NT2/D1 (cell line): Measurements from ENCODE around the gene CLCN4.

Experiments used
- DNase-seq: peaks from one replicate; pipeline ENCODE4 v3.0.0-alpha.2; 2011; ENCODE audit warnings: low read depth, low spot score
- H3K27me3 ChIP-seq: 2 replicates; pipeline ENCODE4 v1.6.0; 2011; ENCODE audit warnings: mild to moderate bottlenecking; ENCODE audit not compliant: insufficient read length, insufficient read depth
- H3K36me3 ChIP-seq: 2 replicates; pipeline ENCODE4 v1.6.1; 2011; ENCODE audit warnings: mild to moderate bottlenecking, low read length, mixed read lengths; ENCODE audit not compliant: insufficient read depth, insufficient read length
- H3K4me1 ChIP-seq: 2 replicates; pipeline ENCODE4 v1.5.1; 2011; ENCODE audit not compliant: insufficient read depth, insufficient read length
- H3K4me3 ChIP-seq: 2 replicates; pipeline ENCODE4 v1.5.1; 2011; ENCODE audit warnings: low read depth; ENCODE audit not compliant: insufficient read length
- H3K9ac ChIP-seq: 2 replicates; pipeline ENCODE4 v1.6.0; 2011; ENCODE audit warnings: low read depth; ENCODE audit not compliant: insufficient read length
- H3K9me3 ChIP-seq: 2 replicates; pipeline ENCODE4 v1.5.1; 2011; ENCODE audit warnings: mild to moderate bottlenecking, low read length; ENCODE audit not compliant: insufficient read depth
- SUZ12 ChIP-seq: IDR thresholded peaks from 2 replicates; pipeline ENCODE4 v1.6.1; 2011; ENCODE audit not compliant: insufficient read length, insufficient read depth; ENCODE audit errors: extremely low read depth
- YY1 ChIP-seq: IDR thresholded peaks from 2 replicates; pipeline ENCODE4 v1.6.1; 2011; ENCODE audit not compliant: insufficient read length, insufficient read depth
- ZNF274 ChIP-seq: IDR thresholded peaks from 2 replicates; pipeline ENCODE4 v1.6.1; 2011; ENCODE audit warnings: mild to moderate bottlenecking, low read depth, low read length

The CLCN4 gene

GRCh38 chrX:10212395-10212794, 55.6 kb downstream of the CLCN4 start:
- no peaks in the 10 kb centered on the region for H3K4me1 ChIP-seq
- no peak for TF ChIP-seq SUZ12
- no peak for TF ChIP-seq YY1
- TF ChIP-seq ZNF274: no peak
- peaks cover 4% of the 10 kb centered on the region for H3K36me3 ChIP-seq
- H3K4me3 ChIP-seq: no peak overlapping the region
- no peaks in the 10 kb centered on the region for H3K9me3 ChIP-seq
- no peaks in the 10 kb centered on the region for H3K27me3 ChIP-seq
- no peak overlapping the region for H3K9ac ChIP-seq
- DNase-seq: no peak

GRCh38 chrX:10213716-10214115, 56.9 kb downstream of the CLCN4 start:
- no peak overlapping the region for H3K9ac ChIP-seq
- no peak overlapping the region for H3K4me3 ChIP-seq
- H3K36me3 ChIP-seq: peaks cover 4% of the 10 kb centered on the region
- H3K4me1 ChIP-seq: no peaks in the 10 kb centered on the region
- no peak for DNase-seq
- no peaks in the 10 kb centered on the region for H3K9me3 ChIP-seq
- H3K27me3 ChIP-seq: no peaks in the 10 kb centered on the region
- TF ChIP-seq ZNF274: no peak
- no peak for TF ChIP-seq SUZ12
- TF ChIP-seq YY1: no peak

GRCh38 chrX:10216208-10216607, 59.4 kb downstream of the CLCN4 start:
- no peak for DNase-seq
- no peak for TF ChIP-seq ZNF274
- TF ChIP-seq SUZ12: no peak
- TF ChIP-seq YY1: no peak
- Histone ChIP-seq H3K27me3 (no peaks in the 10 kb centered on the region), H3K9ac (no peak overlapping the region), H3K36me3 (peaks cover 4% of the 10 kb centered on the region), H3K9me3 (no peaks in the 10 kb centered on the region), H3K4me3 (no peak overlapping the region), H3K4me1 (no peaks in the 10 kb centered on the region)

- Histone ChIP-seq H3K4me3 (no peak overlapping the region), H3K36me3 (peaks cover 4% of the 10 kb centered on the region), H3K27me3 (no peaks in the 10 kb centered on the region), H3K9me3 (no peaks in the 10 kb centered on the region), H3K9ac (no peak overlapping the region), H3K4me1 (no peaks in the 10 kb centered on the region)
- DNase-seq: no peak
- TF ChIP-seq ZNF274: no peak
- no peak for TF ChIP-seq YY1
- TF ChIP-seq SUZ12: no peak
Measured at GRCh38 chrX:10217198-10217597, 60.4 kb downstream of the CLCN4 start.

- H3K4me3 ChIP-seq: no peak overlapping the region
- no peaks in the 10 kb centered on the region for H3K36me3 ChIP-seq
- TF ChIP-seq YY1: no peak
- TF ChIP-seq SUZ12: no peak
- no peak for TF ChIP-seq ZNF274
- DNase-seq: no peak
- no peaks in the 10 kb centered on the region for H3K4me1 ChIP-seq
- no peaks in the 10 kb centered on the region for H3K9me3 ChIP-seq
- H3K27me3 ChIP-seq: no peaks in the 10 kb centered on the region
- no peak overlapping the region for H3K9ac ChIP-seq
Measured at GRCh38 chrX:10221651-10222050, 64.9 kb downstream of the CLCN4 start.

GRCh38 chrX:10223276-10223675, 66.5 kb downstream of the CLCN4 start:
- H3K9me3 ChIP-seq: no peaks in the 10 kb centered on the region
- TF ChIP-seq YY1 (no peak), ZNF274 (no peak), SUZ12 (no peak)
- H3K27me3 ChIP-seq: no peaks in the 10 kb centered on the region
- H3K9ac ChIP-seq: no peak overlapping the region
- H3K4me3 ChIP-seq: no peak overlapping the region
- no peaks in the 10 kb centered on the region for H3K36me3 ChIP-seq
- DNase-seq: no peak
- no peaks in the 10 kb centered on the region for H3K4me1 ChIP-seq

- no peak for DNase-seq
- Histone ChIP-seq H3K27me3 (no peaks in the 10 kb centered on the region), H3K36me3 (no peaks in the 10 kb centered on the region), H3K4me3 (no peak overlapping the region), H3K9me3 (no peaks in the 10 kb centered on the region), H3K4me1 (no peaks in the 10 kb centered on the region), H3K9ac (no peak overlapping the region)
- TF ChIP-seq ZNF274: no peak
- no peak for TF ChIP-seq SUZ12
- no peak for TF ChIP-seq YY1
Measured at GRCh38 chrX:10223781-10224180, 67.0 kb downstream of the CLCN4 start.
